GM12878 (cell line): ENCODE measurements around the gene KCNK1. TPM values are rescaled to one million over a fixed set of nuclear protein-coding genes. Genes with fewer than 3 reads are reported as not detected.

Experiments used
- ATAC-seq: fragments of 200-7000 bp; cut with Tn5 transposase; 3 replicates; pipeline ENCODE4 v1.9.1; 2020; ENCODE audit warnings: mild to moderate bottlenecking, moderate library complexity
- BruUV-seq: library from RNA; stranded (reverse); fragments of 400-500 nt; replicated peaks from 2 replicates; lab custom pipeline; 2021; lab: Mats Ljungman, UMichigan
- CTCF ChIA-PET: fragments of 300-600 bp; sonication (Branson Sonifier 250); formaldehyde crosslinking; extraction: SDS; loops from one replicate; lab custom pipeline; 2021; ENCODE audit warnings: inconsistent platforms; lab: Yijun Ruan, JAX
- POLR2A ChIA-PET: fragments of 350-600 bp; formaldehyde crosslinking; extraction: SDS; loops from one replicate; lab custom pipeline; 2021; ENCODE audit warnings: inconsistent platforms; lab: Charles Lee
- RAD21 ChIA-PET: fragments of 300-600 bp; sonication (Branson Sonifier 250); formaldehyde crosslinking; loops from one replicate; lab custom pipeline; 2023; ENCODE audit warnings: antibody characterized with exemption; ENCODE audit not compliant: unreplicated experiment; lab: Charles Lee
- SMC1A ChIA-PET: fragments of 300-600 bp; sonication (Branson Sonifier 250); formaldehyde crosslinking; loops from one replicate; lab custom pipeline; 2023; ENCODE audit not compliant: unreplicated experiment, uncharacterized antibody; lab: Charles Lee
- DNase-seq: peaks from one replicate; pipeline ENCODE4 v3.0.0-alpha.2; 2011; ENCODE audit warnings: low read depth, low spot score
- FAIRE-seq: peaks from 3 replicates; lab custom pipeline; 2011; peaks lifted over from hg19 to GRCh38; lab: Jason Lieb, UNC
- H2AFZ ChIP-seq: 2 replicates; pipeline ENCODE4 v1.6.0; 2011; ENCODE audit warnings: low read depth, low read length, control low read depth; ENCODE audit not compliant: control insufficient read depth
- H3K27ac ChIP-seq: 2 replicates; pipeline ENCODE4 v1.5.1; 2011; ENCODE audit warnings: control low read depth; ENCODE audit not compliant: control insufficient read depth, insufficient read depth
- H3K27me3 ChIP-seq, 2 experiments: replicated peaks in 1 of 2; 2 replicates each; pipeline versions ENCODE4 v1.6.0 to v1.6.1; 2011; ENCODE audit warnings: low read length in 1 of 2; ENCODE audit not compliant: control insufficient read depth in 2 of 2, insufficient read depth in 2 of 2
- H3K36me3 ChIP-seq, 2 experiments: 2 replicates each; pipeline ENCODE4 v1.5.1; 2011; ENCODE audit warnings: low read length in 1 of 2; ENCODE audit not compliant: control insufficient read depth in 2 of 2, insufficient read depth in 2 of 2
- H3K4me1 ChIP-seq: 2 replicates; pipeline ENCODE4 v1.6.1; 2011; ENCODE audit warnings: mild to moderate bottlenecking, low read length, moderate library complexity, mixed read lengths; ENCODE audit not compliant: control insufficient read depth, insufficient read depth
- H3K4me2 ChIP-seq: 2 replicates; pipeline ENCODE4 v1.6.0; 2011; ENCODE audit warnings: control low read depth; ENCODE audit not compliant: control insufficient read depth, insufficient read depth
- H3K4me3 ChIP-seq: fragments of 200-600 bp; sonication (generic); 2 replicates; pipeline ENCODE4 v1.5.1; 2016
- H3K79me2 ChIP-seq: 2 replicates; pipeline ENCODE4 v1.6.0; 2011; ENCODE audit warnings: low read length; ENCODE audit not compliant: control insufficient read depth, insufficient read depth
- H3K9ac ChIP-seq: 2 replicates; pipeline ENCODE4 v1.8.0; 2011; ENCODE audit warnings: low read length, control low read depth, mixed read lengths; ENCODE audit not compliant: control insufficient read depth, insufficient read depth
- H3K9me3 ChIP-seq: replicated peaks from 3 replicates; pipeline ENCODE4 v1.5.1; 2011; ENCODE audit warnings: mild to moderate bottlenecking, low read length; ENCODE audit not compliant: control insufficient read depth, insufficient read depth
- H4K20me1 ChIP-seq: 2 replicates; pipeline ENCODE4 v1.6.0; 2011; ENCODE audit not compliant: control insufficient read depth, insufficient read depth
- BCL11A ChIP-seq: IDR thresholded peaks from 2 replicates; pipeline ENCODE4 v1.6.1; 2011; ENCODE audit warnings: low read depth, low read length
- NFIC ChIP-seq: IDR thresholded peaks from 2 replicates; pipeline ENCODE4 v1.6.1; 2012; ENCODE audit warnings: low read depth, mild to moderate bottlenecking, inconsistent platforms, low read length, moderate library complexity
- NFYA ChIP-seq: IDR thresholded peaks from 2 replicates; pipeline ENCODE4 v1.6.1; 2011; ENCODE audit warnings: low read depth, mild to moderate bottlenecking, low read length, improper control_type of control experiment, borderline replicate concordance
- POLR2A ChIP-seq: IDR thresholded peaks from 2 replicates; pipeline ENCODE4 v1.6.1; 2011; ENCODE audit warnings: low read depth, mild to moderate bottlenecking, low read length
- WRNIP1 ChIP-seq: IDR thresholded peaks from 2 replicates; pipeline ENCODE4 v1.6.1; 2011; ENCODE audit warnings: low read depth, low read length, improper control_type of control experiment, borderline replicate concordance
- WGBS: methylation state at CpG from one replicate; pipeline ENCODE4 v1.1.6; 2016; ENCODE audit warnings: low lambda C conversion rate; ENCODE audit not compliant: insufficient replicate concordance, insufficient coverage; ENCODE audit errors: missing lambda C conversion rate; 5-methylcytosine and 5-hydroxymethylcytosine counted together
- in situ Hi-C: fragments of 300-500 bp; cut with MboI; formaldehyde crosslinking; loops from 9 replicates; pipeline ENCODE4 v1.14.3; 2018; ENCODE audit warnings: mixed read lengths
- intact Hi-C: fragments of 100-400 bp; cut with micrococcal nuclease; formaldehyde crosslinking; loops from one replicate; pipeline ENCODE4 v1.14.2; 2022; ENCODE audit not compliant: unreplicated experiment
- polyA plus RNA-seq, 11 experiments: library from polyadenylated mRNA; depleted of rRNA in 4 of 11; unstranded in 6 of 11; stranded (reverse) in 5 of 11; fragments of >200 nt; fragmentation: Nextera tagmentation in 4 of 11; fragmentation: Illumina TruSeq in 1 of 11; extraction: Ambion mirVana in 4 of 11; extraction: Trizol in 1 of 11; gene quantifications; 1 replicate in 1 of 11; 2 replicates in 10 of 11; pipeline versions ENCODE4 v1.2.1 to v1.2.3, GENCODE V29; 2011 to 2016; ENCODE audit warnings: inconsistent platforms in 2 of 11, missing spikeins in 2 of 11, low read depth in 1 of 11
- total RNA-seq, 4 experiments: library from RNA; depleted of rRNA in 3 of 4; stranded (reverse); fragments of >200 nt in 3 of 4; fragmentation: Illumina TruSeq in 1 of 4; extraction: Trizol in 1 of 4; gene quantifications; 2 replicates each; pipeline versions ENCODE4 v1.2.1 to v1.2.3, GENCODE V29; 2013 to 2021
- TF ChIP-seq, protein P1 (sequence below): fragments of 450-650 bp; formaldehyde crosslinking; IDR thresholded peaks from 2 replicates; pipeline ENCODE4 v1.5.0; 2022; ENCODE audit warnings: mild to moderate bottlenecking, missing genetic modification characterization
- TF ChIP-seq, protein P2 (sequence below): fragments of 450-650 bp; IDR thresholded peaks from 2 replicates; pipeline ENCODE4 v1.6.1; 2017; ENCODE audit warnings: mild to moderate bottlenecking, moderate library complexity
- TF ChIP-seq, protein P3 (sequence below): fragments of 450-650 bp; IDR thresholded peaks from 2 replicates; pipeline ENCODE4 v1.6.1; 2017; ENCODE audit warnings: antibody characterized with exemption, mild to moderate bottlenecking, moderate library complexity

The KCNK1 gene
- total and polyA plus RNA-seq, 10 of the 15 experiments (the other 5 are each of a cell fraction or from before 2014, with no cell fraction given) = 9.4 to 27.6 (median 15.1) TPM

DNA sequence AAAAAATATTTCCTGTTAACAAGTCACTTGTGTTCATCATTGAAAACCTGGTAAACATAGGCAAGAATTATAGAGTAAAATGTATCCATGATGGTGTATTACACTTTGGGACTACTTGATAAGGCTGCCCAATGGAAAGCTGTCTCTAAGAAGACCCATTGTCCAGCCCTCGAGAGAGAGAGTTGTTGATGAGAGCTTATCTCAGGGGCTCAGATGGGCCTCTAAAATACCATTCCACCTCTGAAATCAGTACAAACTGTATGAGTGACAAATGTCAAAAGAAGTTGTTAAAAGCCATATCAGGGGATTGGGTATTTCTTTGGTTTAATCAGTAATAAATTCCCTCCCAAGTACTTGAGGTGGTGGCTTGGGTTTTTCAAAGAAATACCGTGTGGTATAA, 96.1 kb downstream of the KCNK1 start:
- no peaks in the 10 kb centered on the region for H3K27me3 ChIP-seq
- in situ Hi-C loops (no loop called here), intact Hi-C loops (no loop called here)
- no peaks in the 10 kb centered on the region for H3K79me2 ChIP-seq
- WGBS = 25% methylated on average over 2 of the region's 2 CpGs
- H3K4me1 ChIP-seq = no peaks in the 10 kb centered on the region
- no peaks in the 10 kb centered on the region; the same call in 1 of the 3 replicates for H3K9me3 ChIP-seq
- ChIA-PET POLR2A (no interaction called here), RAD21 (no interaction called here), SMC1A (interaction anchor here (0.7 kb wide), 3 partner anchors 9 to 56 kb away, joined by 3 to 4 read pairs (median 4); no protein-coding TSS in a partner anchor), CTCF (no interaction called here)
- TF ChIP-seq, protein P1, sequence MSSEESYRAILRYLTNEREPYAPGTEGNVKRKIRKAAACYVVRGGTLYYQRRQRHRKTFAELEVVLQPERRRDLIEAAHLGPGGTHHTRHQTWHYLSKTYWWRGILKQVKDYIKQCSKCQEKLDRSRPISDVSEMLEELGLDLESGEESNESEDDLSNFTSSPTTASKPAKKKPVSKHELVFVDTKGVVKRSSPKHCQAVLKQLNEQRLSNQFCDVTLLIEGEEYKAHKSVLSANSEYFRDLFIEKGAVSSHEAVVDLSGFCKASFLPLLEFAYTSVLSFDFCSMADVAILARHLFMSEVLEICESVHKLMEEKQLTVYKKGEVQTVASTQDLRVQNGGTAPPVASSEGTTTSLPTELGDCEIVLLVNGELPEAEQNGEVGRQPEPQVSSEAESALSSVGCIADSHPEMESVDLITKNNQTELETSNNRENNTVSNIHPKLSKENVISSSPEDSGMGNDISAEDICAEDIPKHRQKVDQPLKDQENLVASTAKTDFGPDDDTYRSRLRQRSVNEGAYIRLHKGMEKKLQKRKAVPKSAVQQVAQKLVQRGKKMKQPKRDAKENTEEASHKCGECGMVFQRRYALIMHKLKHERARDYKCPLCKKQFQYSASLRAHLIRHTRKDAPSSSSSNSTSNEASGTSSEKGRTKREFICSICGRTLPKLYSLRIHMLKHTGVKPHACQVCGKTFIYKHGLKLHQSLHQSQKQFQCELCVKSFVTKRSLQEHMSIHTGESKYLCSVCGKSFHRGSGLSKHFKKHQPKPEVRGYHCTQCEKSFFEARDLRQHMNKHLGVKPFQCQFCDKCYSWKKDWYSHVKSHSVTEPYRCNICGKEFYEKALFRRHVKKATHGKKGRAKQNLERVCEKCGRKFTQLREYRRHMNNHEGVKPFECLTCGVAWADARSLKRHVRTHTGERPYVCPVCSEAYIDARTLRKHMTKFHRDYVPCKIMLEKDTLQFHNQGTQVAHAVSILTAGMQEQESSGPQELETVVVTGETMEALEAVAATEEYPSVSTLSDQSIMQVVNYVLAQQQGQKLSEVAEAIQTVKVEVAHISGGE = no peak
- TF ChIP-seq NFYA = no peak
- TF ChIP-seq WRNIP1 = no peak
- TF ChIP-seq NFIC = no peak
- TF ChIP-seq POLR2A = no peak
- TF ChIP-seq BCL11A = no peak
- TF ChIP-seq, protein P2, sequence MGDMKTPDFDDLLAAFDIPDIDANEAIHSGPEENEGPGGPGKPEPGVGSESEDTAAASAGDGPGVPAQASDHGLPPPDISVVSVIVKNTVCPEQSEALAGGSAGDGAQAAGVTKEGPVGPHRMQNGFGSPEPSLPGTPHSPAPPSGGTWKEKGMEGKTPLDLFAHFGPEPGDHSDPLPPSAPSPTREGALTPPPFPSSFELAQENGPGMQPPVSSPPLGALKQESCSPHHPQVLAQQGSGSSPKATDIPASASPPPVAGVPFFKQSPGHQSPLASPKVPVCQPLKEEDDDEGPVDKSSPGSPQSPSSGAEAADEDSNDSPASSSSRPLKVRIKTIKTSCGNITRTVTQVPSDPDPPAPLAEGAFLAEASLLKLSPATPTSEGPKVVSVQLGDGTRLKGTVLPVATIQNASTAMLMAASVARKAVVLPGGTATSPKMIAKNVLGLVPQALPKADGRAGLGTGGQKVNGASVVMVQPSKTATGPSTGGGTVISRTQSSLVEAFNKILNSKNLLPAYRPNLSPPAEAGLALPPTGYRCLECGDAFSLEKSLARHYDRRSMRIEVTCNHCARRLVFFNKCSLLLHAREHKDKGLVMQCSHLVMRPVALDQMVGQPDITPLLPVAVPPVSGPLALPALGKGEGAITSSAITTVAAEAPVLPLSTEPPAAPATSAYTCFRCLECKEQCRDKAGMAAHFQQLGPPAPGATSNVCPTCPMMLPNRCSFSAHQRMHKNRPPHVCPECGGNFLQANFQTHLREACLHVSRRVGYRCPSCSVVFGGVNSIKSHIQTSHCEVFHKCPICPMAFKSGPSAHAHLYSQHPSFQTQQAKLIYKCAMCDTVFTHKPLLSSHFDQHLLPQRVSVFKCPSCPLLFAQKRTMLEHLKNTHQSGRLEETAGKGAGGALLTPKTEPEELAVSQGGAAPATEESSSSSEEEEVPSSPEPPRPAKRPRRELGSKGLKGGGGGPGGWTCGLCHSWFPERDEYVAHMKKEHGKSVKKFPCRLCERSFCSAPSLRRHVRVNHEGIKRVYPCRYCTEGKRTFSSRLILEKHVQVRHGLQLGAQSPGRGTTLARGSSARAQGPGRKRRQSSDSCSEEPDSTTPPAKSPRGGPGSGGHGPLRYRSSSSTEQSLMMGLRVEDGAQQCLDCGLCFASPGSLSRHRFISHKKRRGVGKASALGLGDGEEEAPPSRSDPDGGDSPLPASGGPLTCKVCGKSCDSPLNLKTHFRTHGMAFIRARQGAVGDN = no peak
- TF ChIP-seq, protein P3, sequence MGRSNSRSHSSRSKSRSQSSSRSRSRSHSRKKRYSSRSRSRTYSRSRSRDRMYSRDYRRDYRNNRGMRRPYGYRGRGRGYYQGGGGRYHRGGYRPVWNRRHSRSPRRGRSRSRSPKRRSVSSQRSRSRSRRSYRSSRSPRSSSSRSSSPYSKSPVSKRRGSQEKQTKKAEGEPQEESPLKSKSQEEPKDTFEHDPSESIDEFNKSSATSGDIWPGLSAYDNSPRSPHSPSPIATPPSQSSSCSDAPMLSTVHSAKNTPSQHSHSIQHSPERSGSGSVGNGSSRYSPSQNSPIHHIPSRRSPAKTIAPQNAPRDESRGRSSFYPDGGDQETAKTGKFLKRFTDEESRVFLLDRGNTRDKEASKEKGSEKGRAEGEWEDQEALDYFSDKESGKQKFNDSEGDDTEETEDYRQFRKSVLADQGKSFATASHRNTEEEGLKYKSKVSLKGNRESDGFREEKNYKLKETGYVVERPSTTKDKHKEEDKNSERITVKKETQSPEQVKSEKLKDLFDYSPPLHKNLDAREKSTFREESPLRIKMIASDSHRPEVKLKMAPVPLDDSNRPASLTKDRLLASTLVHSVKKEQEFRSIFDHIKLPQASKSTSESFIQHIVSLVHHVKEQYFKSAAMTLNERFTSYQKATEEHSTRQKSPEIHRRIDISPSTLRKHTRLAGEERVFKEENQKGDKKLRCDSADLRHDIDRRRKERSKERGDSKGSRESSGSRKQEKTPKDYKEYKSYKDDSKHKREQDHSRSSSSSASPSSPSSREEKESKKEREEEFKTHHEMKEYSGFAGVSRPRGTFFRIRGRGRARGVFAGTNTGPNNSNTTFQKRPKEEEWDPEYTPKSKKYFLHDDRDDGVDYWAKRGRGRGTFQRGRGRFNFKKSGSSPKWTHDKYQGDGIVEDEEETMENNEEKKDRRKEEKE = no peak
- FAIRE-seq (no peak), DNase-seq (no peak), ATAC-seq (no peak)
- no TSS peak for BruUV-seq
- H3K9ac ChIP-seq = no peak overlapping the region
- no peak overlapping the region for H3K4me2 ChIP-seq
- no peaks in the 10 kb centered on the region for H4K20me1 ChIP-seq
- H3K4me3 ChIP-seq = no peak overlapping the region
- no peak overlapping the region for H3K27ac ChIP-seq
- H3K36me3 ChIP-seq = no peaks in the 10 kb centered on the region
- H2AFZ ChIP-seq = no peak overlapping the region
